Liver (tissue), 9 donors: Measurements from ENCODE around the gene SEMA5A. TPM values are rescaled to one million over a fixed set of nuclear protein-coding genes. Genes with fewer than 3 reads are reported as not detected.

Experiments used
- DNase-seq: peaks from one replicate; pipeline ENCODE4 v3.0.0-alpha.2; 2017; ENCODE audit warnings: low spot score
- H3K27ac ChIP-seq, 2 donors: one replicate each; pipeline ENCODE4 v1.7.0; 2013; ENCODE audit warnings: inconsistent platforms in 2 of 2, low read length in 2 of 2, control low read depth in 1 of 2, low read depth in 1 of 2, mild to moderate bottlenecking in 1 of 2
- H3K27me3 ChIP-seq, 4 donors: one replicate each; pipeline versions ENCODE4 v1.6.1 to v1.7.0; 2013; ENCODE audit warnings: low read length in 3 of 4, inconsistent platforms in 1 of 4, mild to moderate bottlenecking in 1 of 4, moderate library complexity in 1 of 4; ENCODE audit not compliant: control insufficient read depth in 4 of 4, insufficient read depth in 4 of 4
- H3K36me3 ChIP-seq, 4 donors: one replicate each; pipeline versions ENCODE4 v1.6.1 to v1.7.0; 2013; ENCODE audit warnings: low read length in 3 of 4, mild to moderate bottlenecking in 3 of 4, low read depth in 1 of 4, moderate library complexity in 1 of 4; ENCODE audit not compliant: control insufficient read depth in 4 of 4, insufficient read depth in 3 of 4
- H3K4me1 ChIP-seq, 4 donors: one replicate each; pipeline versions ENCODE4 v1.6.1 to v1.7.0; 2013; ENCODE audit warnings: low read length in 3 of 4, mild to moderate bottlenecking in 3 of 4, moderate library complexity in 1 of 4; ENCODE audit not compliant: control insufficient read depth in 4 of 4, insufficient read depth in 4 of 4
- H3K4me3 ChIP-seq, 3 donors: one replicate each; pipeline versions ENCODE4 v1.6.1 to v1.7.0; 2013; ENCODE audit warnings: low read length in 3 of 3, control low read depth in 1 of 3, low read depth in 1 of 3, mild to moderate bottlenecking in 1 of 3
- H3K9ac ChIP-seq, 2 donors: one replicate each; pipeline ENCODE4 v1.7.0; 2013; ENCODE audit warnings: low read length in 2 of 2, mild to moderate bottlenecking in 2 of 2, moderate library complexity in 2 of 2, control low read depth in 1 of 2, low read depth in 1 of 2
- H3K9me3 ChIP-seq, 4 donors: one replicate each; pipeline versions ENCODE4 v1.6.1 to v1.7.0; 2013; ENCODE audit warnings: low read length in 3 of 4; ENCODE audit not compliant: control insufficient read depth in 4 of 4
- ATF3 ChIP-seq: IDR thresholded peaks from 2 replicates; pipeline ENCODE4 v1.6.1; 2016; ENCODE audit warnings: antibody characterized with exemption
- CTCF ChIP-seq: fragments of 150-350 bp; IDR thresholded peaks from 2 replicates; pipeline ENCODE4 v1.5.1; 2017; ENCODE audit warnings: improper control_type of control experiment, low read depth, low read length; ENCODE audit not compliant: missing input control
- EGR1 ChIP-seq, 2 donors: IDR thresholded peaks; 2 replicates each; pipeline ENCODE4 v1.6.1; 2016 to 2018; ENCODE audit warnings: antibody characterized with exemption in 2 of 2, low read depth in 2 of 2
- FOXA1 ChIP-seq: IDR thresholded peaks from 2 replicates; pipeline ENCODE4 v1.6.1; 2016; ENCODE audit warnings: antibody characterized with exemption
- FOXA2 ChIP-seq: IDR thresholded peaks from 2 replicates; pipeline ENCODE4 v1.6.1; 2016; ENCODE audit warnings: antibody characterized with exemption
- GABPA ChIP-seq, 2 donors: IDR thresholded peaks in 1 of 2; conservative IDR thresholded peaks in 1 of 2; 2 replicates each; pipeline ENCODE4 v1.6.1; 2016; ENCODE audit warnings: antibody characterized with exemption in 2 of 2, mild to moderate bottlenecking in 1 of 2, moderate library complexity in 1 of 2
- HNF4A ChIP-seq, 2 donors: conservative IDR thresholded peaks; 2 replicates each; pipeline ENCODE4 v1.6.1; 2016; ENCODE audit warnings: antibody characterized with exemption in 2 of 2, mild to moderate bottlenecking in 2 of 2
- HNF4G ChIP-seq: IDR thresholded peaks from 2 replicates; pipeline ENCODE4 v1.6.1; 2016; ENCODE audit warnings: antibody characterized with exemption
- JUND ChIP-seq, 2 donors: IDR thresholded peaks; 2 replicates each; pipeline ENCODE4 v1.6.1; 2016; ENCODE audit warnings: antibody characterized with exemption in 2 of 2
- NR2F2 ChIP-seq: IDR thresholded peaks from 2 replicates; pipeline ENCODE4 v1.6.1; 2016; ENCODE audit warnings: antibody characterized with exemption
- RAD21 ChIP-seq, 2 donors: IDR thresholded peaks; 2 replicates each; pipeline ENCODE4 v1.6.1; 2016; ENCODE audit warnings: antibody characterized with exemption in 2 of 2, mild to moderate bottlenecking in 2 of 2
- RXRA ChIP-seq, 2 donors: IDR thresholded peaks; 2 replicates each; pipeline ENCODE4 v1.6.1; 2017 to 2018; ENCODE audit warnings: antibody characterized with exemption in 2 of 2, mild to moderate bottlenecking in 1 of 2
- SP1 ChIP-seq: IDR thresholded peaks from 2 replicates; pipeline ENCODE4 v1.6.1; 2018; ENCODE audit warnings: antibody characterized with exemption, mild to moderate bottlenecking
- TAF1 ChIP-seq: conservative IDR thresholded peaks from 2 replicates; pipeline ENCODE4 v1.6.1; 2016; ENCODE audit warnings: antibody characterized with exemption, mild to moderate bottlenecking
- YY1 ChIP-seq: IDR thresholded peaks from 2 replicates; pipeline ENCODE4 v1.6.1; 2016; ENCODE audit warnings: antibody characterized with exemption, mild to moderate bottlenecking
- WGBS: extraction: QIAGEN DNeasy Blood & Tissue Kit; methylation state at CpG from one replicate; pipeline ENCODE4 v1.1.7; 2013; 5-methylcytosine and 5-hydroxymethylcytosine counted together
- polyA plus RNA-seq, 2 donors: library from polyadenylated mRNA; stranded (reverse) in 1 of 2; unstranded in 1 of 2; fragments of 200-250 nt in 1 of 2; fragments of >200 nt in 1 of 2; fragmentation: Nextera tagmentation in 1 of 2; extraction: Ambion mirVana in 1 of 2; gene quantifications; one replicate each; pipeline versions ENCODE4 v1.2.1 to v1.2.3, GENCODE V29; 2013 to 2015
- total RNA-seq, 2 donors: library from RNA; depleted of rRNA; stranded (reverse); fragments of >200 nt; gene quantifications; one replicate each; pipeline ENCODE4 v1.2.3, GENCODE V29; 2014
- TF ChIP-seq, protein P1 (sequence below): IDR thresholded peaks from 2 replicates; pipeline ENCODE4 v1.6.1; 2016; ENCODE audit warnings: antibody characterized with exemption, mild to moderate bottlenecking
- TF ChIP-seq, protein P2 (sequence below): IDR thresholded peaks from 2 replicates; pipeline ENCODE4 v1.6.1; 2016; ENCODE audit warnings: antibody characterized with exemption
- TF ChIP-seq, protein P3 (sequence below): IDR thresholded peaks from 2 replicates; pipeline ENCODE4 v1.6.1; 2016; ENCODE audit warnings: antibody characterized with exemption
- donor health status: healthy.
- donor health status: healthy.
- donor health status: healthy.
- donor health status: healthy.
- donor health status: healthy.

Gene SEMA5A
- total and polyA plus RNA-seq, 4 donors: 1.1 to 5.8 (median 3.2) TPM

DNA sequence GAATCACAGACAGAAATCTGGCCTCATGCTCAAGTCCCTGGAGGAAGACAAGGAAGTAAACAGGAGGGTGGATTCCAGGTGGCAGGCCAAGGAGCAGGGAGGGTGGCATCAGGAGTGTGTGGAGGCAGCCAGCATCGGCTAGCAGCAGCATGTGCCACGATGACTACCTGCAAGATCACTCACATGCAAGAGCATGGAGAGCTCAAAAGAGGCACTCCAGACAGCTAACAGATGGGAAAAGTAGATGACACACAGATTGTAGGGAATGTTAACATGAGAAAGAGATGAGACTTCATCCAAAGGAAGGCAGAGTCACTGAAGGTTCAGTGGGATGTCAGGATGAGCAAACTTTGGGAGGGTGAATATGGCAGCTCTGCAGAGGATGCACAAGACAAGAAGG lies 104.3 kb downstream of the SEMA5A start:
- WGBS: 86% methylated on average over 2 of the region's 2 CpGs
- TF ChIP-seq JUND (IDR thresholded peaks at IDR 0.05) (no peak), FOXA1 (no peak), FOXA2 (no peak), NR2F2 (no peak), RAD21 (IDR thresholded peaks at IDR 0.05) (no peak), HNF4A (conservative IDR thresholded peaks at IDR 0.05) (no peak), RXRA (IDR thresholded peaks at IDR 0.05) (no peak), GABPA (IDR thresholded peaks at IDR 0.05 in 1 of 2, conservative IDR thresholded peaks at IDR 0.05 in 1 of 2) (no peak)
- Histone ChIP-seq H3K27ac (no peak overlapping the region), H3K9me3 (no peaks in the 10 kb centered on the region), H3K36me3 (peaks cover 0 to 2% (median 0%) of the 10 kb centered on the region in 4 donors), H3K4me3 (no peak overlapping the region), H3K9ac (no peak overlapping the region), H3K4me1 (no peaks in the 10 kb centered on the region), H3K27me3 (no peaks in the 10 kb centered on the region)
- DNase-seq: no peak

GRCh38 chr5:9440517-9440916 lies 105.4 kb downstream of the SEMA5A start:
- no peak overlapping the region for H3K9ac ChIP-seq
- WGBS: 89% methylated on average over 2 of the region's 2 CpGs
- TF ChIP-seq SP1 (no peak), HNF4A (conservative IDR thresholded peaks at IDR 0.05) (no peak), RAD21 (IDR thresholded peaks at IDR 0.05) (no peak), HNF4G (no peak), TAF1 (no peak), FOXA1 (no peak), RXRA (IDR thresholded peaks at IDR 0.05) (no peak), GABPA (IDR thresholded peaks at IDR 0.05 in 1 of 2, conservative IDR thresholded peaks at IDR 0.05 in 1 of 2) (no peak), CTCF (no peak), YY1 (no peak), JUND (IDR thresholded peaks at IDR 0.05) (no peak), NR2F2 (no peak), ATF3 (no peak), EGR1 (IDR thresholded peaks at IDR 0.05; ENCODE audit: low read depth in 2 of 2) (no peak), FOXA2 (no peak)
- TF ChIP-seq, protein P1, sequence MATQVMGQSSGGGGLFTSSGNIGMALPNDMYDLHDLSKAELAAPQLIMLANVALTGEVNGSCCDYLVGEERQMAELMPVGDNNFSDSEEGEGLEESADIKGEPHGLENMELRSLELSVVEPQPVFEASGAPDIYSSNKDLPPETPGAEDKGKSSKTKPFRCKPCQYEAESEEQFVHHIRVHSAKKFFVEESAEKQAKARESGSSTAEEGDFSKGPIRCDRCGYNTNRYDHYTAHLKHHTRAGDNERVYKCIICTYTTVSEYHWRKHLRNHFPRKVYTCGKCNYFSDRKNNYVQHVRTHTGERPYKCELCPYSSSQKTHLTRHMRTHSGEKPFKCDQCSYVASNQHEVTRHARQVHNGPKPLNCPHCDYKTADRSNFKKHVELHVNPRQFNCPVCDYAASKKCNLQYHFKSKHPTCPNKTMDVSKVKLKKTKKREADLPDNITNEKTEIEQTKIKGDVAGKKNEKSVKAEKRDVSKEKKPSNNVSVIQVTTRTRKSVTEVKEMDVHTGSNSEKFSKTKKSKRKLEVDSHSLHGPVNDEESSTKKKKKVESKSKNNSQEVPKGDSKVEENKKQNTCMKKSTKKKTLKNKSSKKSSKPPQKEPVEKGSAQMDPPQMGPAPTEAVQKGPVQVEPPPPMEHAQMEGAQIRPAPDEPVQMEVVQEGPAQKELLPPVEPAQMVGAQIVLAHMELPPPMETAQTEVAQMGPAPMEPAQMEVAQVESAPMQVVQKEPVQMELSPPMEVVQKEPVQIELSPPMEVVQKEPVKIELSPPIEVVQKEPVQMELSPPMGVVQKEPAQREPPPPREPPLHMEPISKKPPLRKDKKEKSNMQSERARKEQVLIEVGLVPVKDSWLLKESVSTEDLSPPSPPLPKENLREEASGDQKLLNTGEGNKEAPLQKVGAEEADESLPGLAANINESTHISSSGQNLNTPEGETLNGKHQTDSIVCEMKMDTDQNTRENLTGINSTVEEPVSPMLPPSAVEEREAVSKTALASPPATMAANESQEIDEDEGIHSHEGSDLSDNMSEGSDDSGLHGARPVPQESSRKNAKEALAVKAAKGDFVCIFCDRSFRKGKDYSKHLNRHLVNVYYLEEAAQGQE: no peak
- TF ChIP-seq, protein P2, sequence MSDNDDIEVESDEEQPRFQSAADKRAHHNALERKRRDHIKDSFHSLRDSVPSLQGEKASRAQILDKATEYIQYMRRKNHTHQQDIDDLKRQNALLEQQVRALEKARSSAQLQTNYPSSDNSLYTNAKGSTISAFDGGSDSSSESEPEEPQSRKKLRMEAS: no peak
- TF ChIP-seq, protein P3, sequence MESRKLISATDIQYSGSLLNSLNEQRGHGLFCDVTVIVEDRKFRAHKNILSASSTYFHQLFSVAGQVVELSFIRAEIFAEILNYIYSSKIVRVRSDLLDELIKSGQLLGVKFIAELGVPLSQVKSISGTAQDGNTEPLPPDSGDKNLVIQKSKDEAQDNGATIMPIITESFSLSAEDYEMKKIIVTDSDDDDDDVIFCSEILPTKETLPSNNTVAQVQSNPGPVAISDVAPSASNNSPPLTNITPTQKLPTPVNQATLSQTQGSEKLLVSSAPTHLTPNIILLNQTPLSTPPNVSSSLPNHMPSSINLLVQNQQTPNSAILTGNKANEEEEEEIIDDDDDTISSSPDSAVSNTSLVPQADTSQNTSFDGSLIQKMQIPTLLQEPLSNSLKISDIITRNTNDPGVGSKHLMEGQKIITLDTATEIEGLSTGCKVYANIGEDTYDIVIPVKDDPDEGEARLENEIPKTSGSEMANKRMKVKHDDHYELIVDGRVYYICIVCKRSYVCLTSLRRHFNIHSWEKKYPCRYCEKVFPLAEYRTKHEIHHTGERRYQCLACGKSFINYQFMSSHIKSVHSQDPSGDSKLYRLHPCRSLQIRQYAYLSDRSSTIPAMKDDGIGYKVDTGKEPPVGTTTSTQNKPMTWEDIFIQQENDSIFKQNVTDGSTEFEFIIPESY: no peak
- H3K36me3 ChIP-seq: peaks cover 0 to 2% (median 0%) of the 10 kb centered on the region in 4 donors
- H3K4me1 ChIP-seq: no peaks in the 10 kb centered on the region
- no peak overlapping the region for H3K4me3 ChIP-seq
- H3K27ac ChIP-seq: no peak overlapping the region
- no peaks in the 10 kb centered on the region for H3K27me3 ChIP-seq
- H3K9me3 ChIP-seq: no peaks in the 10 kb centered on the region
- DNase-seq: no peak
